GM21529 (cell line): ENCODE results near the gene DHRS7.

Source experiments
- ATAC-seq: cut with Tn5 transposase; IDR thresholded peaks from one replicate; pipeline ENCODE4 v1.9.1; 2021; ENCODE audit not compliant: unreplicated experiment

DHRS7 gene, protein sequence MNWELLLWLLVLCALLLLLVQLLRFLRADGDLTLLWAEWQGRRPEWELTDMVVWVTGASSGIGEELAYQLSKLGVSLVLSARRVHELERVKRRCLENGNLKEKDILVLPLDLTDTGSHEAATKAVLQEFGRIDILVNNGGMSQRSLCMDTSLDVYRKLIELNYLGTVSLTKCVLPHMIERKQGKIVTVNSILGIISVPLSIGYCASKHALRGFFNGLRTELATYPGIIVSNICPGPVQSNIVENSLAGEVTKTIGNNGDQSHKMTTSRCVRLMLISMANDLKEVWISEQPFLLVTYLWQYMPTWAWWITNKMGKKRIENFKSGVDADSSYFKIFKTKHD

GRCh38 chr14:60164712-60165546, at the start of gene DHRS7:
DHRS7 (minus strand) TSS chr14:60165398; CDS start chr14:60165309, 89 bp downstream.
- peak; percentile 85 for ATAC-seq

GRCh38 chr14:60214415-60215126, 49.4 kb upstream of the DHRS7 start:
- ATAC-seq, result no peak

- no peak for ATAC-seq
Observed at GRCh38 chr14:60214003-60214402, 48.8 kb upstream of the DHRS7 start.

DNA sequence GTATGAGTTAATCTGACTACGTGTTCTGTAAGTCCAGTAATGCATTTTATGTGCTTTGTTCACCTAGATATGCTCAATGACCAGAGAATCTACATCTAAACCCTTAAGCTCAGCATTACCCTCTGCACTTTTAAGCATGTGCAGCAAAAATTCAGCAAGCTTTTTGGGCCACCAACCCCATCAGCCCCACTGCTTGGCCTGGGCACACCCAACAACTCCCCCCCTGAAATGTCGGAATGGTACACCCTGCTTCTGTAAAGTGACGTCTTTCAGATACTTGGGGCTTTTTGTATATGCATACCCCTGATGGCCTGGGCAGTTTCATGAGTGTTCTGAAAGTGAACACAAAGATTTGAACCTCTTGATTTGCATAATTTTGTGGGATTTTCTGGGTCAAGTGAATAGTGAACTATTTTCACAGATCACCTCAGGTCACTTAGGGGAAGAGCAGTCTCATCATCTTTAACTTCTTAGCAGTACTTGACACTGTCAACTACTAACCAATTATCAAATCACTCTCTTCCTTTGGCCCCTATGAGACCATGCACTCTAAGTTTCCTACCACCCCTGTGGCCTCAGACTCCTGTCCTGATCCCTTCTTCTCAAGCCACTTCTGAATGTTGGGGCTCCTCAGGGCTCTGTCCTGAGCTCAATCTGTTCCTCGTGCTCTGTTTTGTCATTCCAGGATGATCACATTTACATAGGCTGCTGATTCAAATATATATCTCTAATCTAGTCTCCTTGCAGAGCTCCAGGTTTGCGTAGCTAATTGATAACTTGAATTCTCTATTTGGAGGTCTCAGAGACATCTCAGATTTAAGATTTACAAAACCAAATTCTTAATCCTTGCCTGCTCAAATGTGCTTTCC, 47.5 kb upstream of the DHRS7 start:
- ATAC-seq, result peak; percentile 91

DNA sequence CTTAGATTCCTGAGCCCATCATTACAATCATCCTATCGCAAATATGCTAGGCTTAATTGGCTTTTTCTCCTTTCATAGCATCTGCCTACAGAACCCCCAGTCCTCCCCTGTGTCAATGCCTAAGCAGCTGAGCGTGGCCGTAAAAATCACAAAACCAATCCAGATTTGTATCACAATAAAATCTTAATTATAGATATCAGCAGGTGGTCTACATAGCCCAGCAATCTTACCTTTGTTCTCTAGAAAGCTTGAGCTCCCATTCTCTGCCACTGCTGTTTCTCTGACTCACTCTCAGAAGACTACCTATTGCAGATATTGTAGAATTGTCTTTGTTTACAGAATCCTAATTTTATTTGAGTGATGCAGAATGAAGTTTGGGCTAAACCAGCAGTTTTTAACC, 46.0 kb upstream of the DHRS7 start:
- ATAC-seq, result no peak

DNA sequence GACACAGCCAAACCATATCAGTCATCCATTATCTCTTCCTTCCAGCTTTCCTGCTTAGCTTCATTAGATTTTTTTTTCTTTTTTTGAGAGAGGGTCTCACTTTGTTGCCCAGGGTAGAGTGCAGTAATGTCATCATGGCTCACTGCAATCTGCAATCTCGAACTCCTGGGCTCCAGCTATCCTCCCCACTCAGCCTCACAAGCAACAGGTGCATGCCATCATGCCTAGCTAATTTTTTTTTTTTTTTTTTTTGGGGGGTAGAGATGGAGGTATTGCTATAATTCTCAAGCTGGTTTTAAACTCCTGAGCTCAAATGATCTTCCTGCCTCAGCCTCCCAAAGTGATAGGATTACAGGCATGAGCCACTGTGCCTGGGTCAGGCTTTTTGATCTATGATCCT, 45.5 kb upstream of the DHRS7 start:
- no peak for ATAC-seq

DNA sequence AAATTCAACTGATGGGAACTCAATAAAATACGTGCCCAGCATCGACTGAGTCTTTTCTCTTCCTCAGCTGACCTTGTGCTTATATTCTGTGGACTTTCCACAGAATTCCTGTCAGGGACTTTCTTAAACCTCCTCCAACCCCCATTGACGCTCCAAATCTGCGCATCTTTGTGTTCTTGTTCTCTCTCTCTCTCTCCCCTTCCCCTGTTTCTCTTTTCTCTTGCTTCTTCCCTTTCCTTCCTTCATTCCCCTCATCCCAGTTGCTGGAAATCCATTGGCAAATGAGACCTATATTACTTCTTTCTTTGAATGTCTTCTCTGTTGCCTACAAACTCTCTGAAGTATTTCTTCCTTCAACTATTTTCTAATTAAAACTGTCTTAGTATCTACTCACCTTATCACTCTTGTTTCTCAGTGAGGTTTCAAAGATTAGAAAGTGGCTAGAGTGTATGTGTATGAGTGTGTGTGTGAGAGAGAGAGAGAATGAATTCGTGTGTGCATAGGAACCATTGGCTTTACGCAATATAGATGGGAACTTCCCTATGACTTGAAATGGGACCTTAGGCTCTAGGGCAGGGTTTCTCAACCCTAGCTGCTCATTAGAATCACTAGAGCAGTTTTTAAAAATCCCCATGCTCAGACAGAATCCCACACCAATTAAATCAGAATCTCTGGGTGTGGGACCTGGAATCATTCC, 41.8 kb upstream of the DHRS7 start:
- ATAC-seq, result peak; percentile 39

DNA sequence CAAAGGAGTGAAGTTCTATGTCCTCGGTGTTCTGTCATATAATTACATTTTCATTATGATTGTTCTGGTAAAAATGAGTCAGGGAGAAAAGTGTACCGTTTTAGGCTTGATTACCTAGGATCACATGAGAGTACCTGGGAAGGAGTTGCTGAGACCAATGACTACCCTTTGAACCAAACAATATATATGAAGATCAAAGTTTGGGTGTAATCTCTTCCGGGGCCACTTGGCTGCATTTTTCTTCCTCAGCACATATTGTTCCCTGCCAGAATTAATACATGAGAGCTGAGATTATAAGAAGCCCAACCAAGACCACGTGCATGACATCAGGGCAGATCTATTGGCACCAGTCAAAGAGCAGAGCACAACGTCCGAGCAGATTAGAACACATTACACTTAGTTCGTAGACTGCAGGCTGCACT, 41.1 kb upstream of the DHRS7 start:
- no peak for ATAC-seq

DNA sequence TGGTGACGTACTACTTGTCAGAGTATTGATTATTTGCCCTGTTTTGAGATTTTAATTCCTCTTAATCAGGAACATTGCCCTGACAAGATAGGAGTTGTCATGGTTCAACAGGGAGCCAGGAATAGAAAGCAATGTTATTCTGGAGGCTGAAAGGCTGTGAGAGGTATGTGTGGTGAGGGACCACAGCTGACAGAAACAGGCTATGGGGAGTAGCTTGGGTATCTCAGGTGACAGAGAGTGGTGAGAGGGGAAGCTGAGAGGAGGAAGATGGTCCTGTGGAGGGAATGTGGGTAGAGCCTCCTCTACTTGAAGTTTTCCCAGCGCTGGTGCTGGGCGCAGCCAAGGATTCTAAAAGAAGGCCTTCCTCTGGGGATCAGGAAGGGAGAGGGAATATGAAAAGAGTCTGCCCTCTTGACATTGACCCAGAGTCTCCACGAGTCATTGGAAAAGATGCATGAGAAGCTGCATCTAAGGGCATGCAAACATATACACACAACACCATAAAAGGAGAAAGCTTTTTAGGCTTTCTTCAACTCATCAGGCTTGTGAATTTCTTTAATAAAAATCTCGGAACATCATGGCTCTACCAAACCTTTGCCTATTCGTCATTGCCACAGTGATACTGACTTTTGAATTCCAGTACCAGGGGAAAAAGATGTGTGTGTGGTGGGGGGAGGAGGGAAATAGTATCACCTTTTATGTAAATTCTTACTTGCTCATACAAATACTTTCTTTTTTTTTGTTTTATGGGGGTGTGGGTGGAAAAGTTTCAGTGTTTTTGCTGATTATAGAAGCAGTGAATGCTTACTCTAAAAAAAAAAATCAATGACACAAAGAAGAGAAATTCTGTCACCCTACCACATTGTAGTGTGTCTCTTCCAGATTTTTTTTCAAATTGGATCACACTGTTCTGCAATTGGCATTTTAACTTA, 39.9 kb upstream of the DHRS7 start:
- peak; percentile 68 for ATAC-seq

GRCh38 chr14:60204104-60204842, 39.1 kb upstream of the DHRS7 start:
- peak; percentile 69 for ATAC-seq

GRCh38 chr14:60199321-60199720, 34.1 kb upstream of the DHRS7 start:
- ATAC-seq, result no peak

- ATAC-seq, result no peak
Observed at GRCh38 chr14:60197629-60198303, 32.6 kb upstream of the DHRS7 start.

DNA sequence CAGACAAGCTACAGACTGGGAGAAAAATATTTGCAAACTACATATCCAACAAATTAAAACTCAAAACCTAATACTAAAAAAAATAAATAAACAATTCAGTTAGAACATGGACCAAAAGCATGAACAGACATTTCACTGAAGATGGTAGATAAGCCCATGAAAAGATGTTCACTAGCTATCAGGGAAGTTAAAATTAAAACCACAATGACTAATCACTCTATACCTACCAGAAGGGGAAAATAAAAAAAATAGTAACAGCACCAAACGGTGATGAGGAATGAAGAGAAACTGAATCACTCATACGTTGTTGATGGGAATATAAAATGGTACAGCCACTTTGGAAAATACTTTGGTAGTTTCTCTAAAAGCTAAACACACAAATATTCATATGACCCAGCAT, 31.1 kb upstream of the DHRS7 start:
- ATAC-seq, result no peak

DNA sequence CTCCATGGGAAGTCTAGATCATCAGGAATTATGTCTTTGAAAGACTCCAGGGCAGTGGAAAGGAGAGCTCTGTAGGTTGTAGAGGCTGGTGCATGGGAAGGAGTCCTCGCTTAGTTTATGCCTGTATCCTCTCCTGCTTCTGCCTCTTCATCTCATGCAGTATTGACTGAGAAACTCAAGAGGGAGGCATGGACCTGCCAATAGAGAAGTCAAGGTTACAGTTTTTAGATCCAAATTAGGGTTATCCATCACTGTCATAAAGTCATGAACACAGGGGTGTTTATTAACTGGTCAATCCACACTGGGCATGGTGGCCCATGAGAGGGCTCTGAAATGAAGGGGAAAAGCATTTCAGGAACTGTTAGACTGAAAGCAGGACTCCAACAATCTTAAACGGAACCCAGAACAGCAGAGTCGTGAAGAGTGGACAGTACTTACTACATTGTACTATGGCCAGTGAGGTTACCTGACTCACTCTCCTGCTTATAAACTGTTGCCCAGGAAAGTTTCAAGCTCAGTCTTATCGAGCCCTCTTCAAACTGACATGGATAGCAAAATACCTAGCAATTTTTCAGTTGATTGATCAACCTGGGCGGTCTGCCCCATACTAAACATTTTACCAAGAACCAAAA, 30.1 kb upstream of the DHRS7 start:
- peak; percentile 76 for ATAC-seq

GRCh38 chr14:60189923-60190840, 25.0 kb upstream of the DHRS7 start:
- peak; percentile 67 for ATAC-seq

DNA sequence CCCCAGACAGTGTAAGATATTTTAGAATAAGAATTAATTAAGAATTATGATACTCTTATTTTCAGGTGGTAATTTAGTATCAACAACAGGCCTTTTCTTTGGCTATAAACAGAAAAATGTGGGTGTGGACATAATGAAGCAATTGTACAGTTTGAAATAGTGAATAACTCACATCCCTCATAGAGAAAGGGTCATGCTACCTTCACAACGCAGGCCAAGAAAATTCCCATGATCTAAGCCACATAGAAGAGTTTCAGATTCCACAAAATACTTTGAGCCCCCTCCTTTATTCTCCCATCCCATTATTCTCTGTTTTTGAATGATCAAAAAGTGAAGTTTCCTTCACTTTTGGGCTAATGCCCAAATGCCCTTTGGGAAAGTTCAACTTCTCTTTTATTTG, 23.5 kb upstream of the DHRS7 start:
- no peak for ATAC-seq
